IMR-90 (cell line): ENCODE data around the gene ATOSB. TPM values are rescaled to one million over a fixed set of nuclear protein-coding genes. Genes with fewer than 3 reads are reported as not detected.
"Not testable (repeated sequence)": the region's sequence is repeated elsewhere in the genome, so short reads cannot be mapped to it uniquely, and the experiment has no call there.

Experiments
- ATAC-seq: fragments of 200-7000 bp; cut with Tn5 transposase; 2 replicates; pipeline ENCODE4 v1.9.1; 2020; ENCODE audit warnings: low read depth, mild to moderate bottlenecking, moderate library complexity
- BruUV-seq: library from RNA; stranded (reverse); fragments of 400-500 nt; replicated peaks from 2 replicates; lab custom pipeline; 2021; lab: Mats Ljungman, UMichigan
- CTCF ChIA-PET: fragments of 300-600 bp; formaldehyde crosslinking; extraction: SDS; loops from one replicate; lab custom pipeline; 2021; ENCODE audit warnings: antibody characterized with exemption; lab: Yijun Ruan, JAX
- POLR2A ChIA-PET: fragments of 300-600 bp; sonication (Branson Sonifier 250); formaldehyde crosslinking; loops from one replicate; lab custom pipeline; 2022; ENCODE audit warnings: antibody characterized with exemption; ENCODE audit not compliant: unreplicated experiment; lab: Charles Lee
- DNase-seq: peaks from one replicate; pipeline ENCODE4 v3.0.0; 2013
- H2AFZ ChIP-seq: replicated peaks from 2 replicates; pipeline ENCODE3; 2013; ENCODE audit warnings: low read length, mild to moderate bottlenecking; ENCODE audit not compliant: poor library complexity
- H2AK5ac ChIP-seq: 2 replicates; pipeline ENCODE4 v1.6.1; 2013; ENCODE audit warnings: low read depth, low read length, inconsistent platforms
- H2AK9ac ChIP-seq: replicated peaks from 2 replicates; pipeline ENCODE3; 2013; ENCODE audit warnings: mild to moderate bottlenecking, low read depth, low read length, moderate library complexity; ENCODE audit not compliant: poor library complexity
- H2BK120ac ChIP-seq: 2 replicates; pipeline ENCODE4 v1.6.1; 2013; ENCODE audit warnings: low read depth, low read length, inconsistent platforms
- H2BK15ac ChIP-seq: 3 replicates; pipeline ENCODE4 v1.6.1; 2013; ENCODE audit warnings: low read depth, low read length, inconsistent platforms
- H2BK20ac ChIP-seq: 2 replicates; pipeline ENCODE4 v1.6.1; 2013; ENCODE audit warnings: low read depth, mild to moderate bottlenecking, inconsistent platforms, low read length, moderate library complexity
- H2BK5ac ChIP-seq: 2 replicates; pipeline ENCODE4 v1.6.1; 2013; ENCODE audit warnings: mild to moderate bottlenecking, low read depth, low read length, inconsistent platforms; ENCODE audit not compliant: poor library complexity, severe bottlenecking
- H3K14ac ChIP-seq: replicated peaks from 2 replicates; pipeline ENCODE4 v1.6.1; 2013; ENCODE audit warnings: low read depth, low read length, inconsistent platforms
- H3K18ac ChIP-seq: 2 replicates; pipeline ENCODE4 v1.6.1; 2013; ENCODE audit warnings: low read depth, low read length, control low read depth
- H3K23ac ChIP-seq: 2 replicates; pipeline ENCODE4 v1.6.1; 2013; ENCODE audit warnings: low read depth, low read length, inconsistent platforms
- H3K27ac ChIP-seq: 2 replicates; pipeline ENCODE4 v1.5.1; 2013; ENCODE audit warnings: mild to moderate bottlenecking, control low read depth, low read length; ENCODE audit not compliant: insufficient read depth
- H3K27me3 ChIP-seq: 2 replicates; pipeline ENCODE4 v1.6.1; 2013; ENCODE audit warnings: low read length; ENCODE audit not compliant: control insufficient read depth, insufficient read depth
- H3K36me3 ChIP-seq: 2 replicates; pipeline ENCODE4 v1.6.1; 2013; ENCODE audit warnings: low read length, mixed read lengths; ENCODE audit not compliant: control insufficient read depth, insufficient read depth
- H3K4ac ChIP-seq: 2 replicates; pipeline ENCODE4 v1.6.1; 2013; ENCODE audit warnings: low read depth, low read length, inconsistent platforms
- H3K4me1 ChIP-seq: 2 replicates; pipeline ENCODE4 v1.6.1; 2013; ENCODE audit warnings: low read length, mixed read lengths; ENCODE audit not compliant: control insufficient read depth, insufficient read depth
- H3K4me2 ChIP-seq: 2 replicates; pipeline ENCODE4 v1.6.1; 2013; ENCODE audit warnings: low read depth, mild to moderate bottlenecking, control low read depth, low read length, moderate library complexity
- H3K4me3 ChIP-seq: 2 replicates; pipeline ENCODE4 v1.5.1; 2013; ENCODE audit warnings: low read depth, mild to moderate bottlenecking, control low read depth, low read length, moderate library complexity; ENCODE audit not compliant: insufficient read depth
- H3K56ac ChIP-seq: 2 replicates; pipeline ENCODE4 v1.6.1; 2013; ENCODE audit warnings: low read length, inconsistent platforms; ENCODE audit not compliant: insufficient read depth; ENCODE audit errors: extremely low read depth
- H3K79me1 ChIP-seq, 2 experiments: 2 replicates each; pipeline ENCODE4 v1.6.1; 2013; ENCODE audit warnings: low read length in 2 of 2, inconsistent platforms in 1 of 2, low read depth in 1 of 2
- H3K9ac ChIP-seq: 2 replicates; pipeline ENCODE4 v1.6.1; 2013; ENCODE audit warnings: low read depth, low read length, control low read depth
- H3K9me1 ChIP-seq: 2 replicates; pipeline ENCODE4 v1.6.1; 2013; ENCODE audit warnings: low read length, inconsistent platforms; ENCODE audit not compliant: insufficient read depth
- H3K9me3 ChIP-seq: 2 replicates; pipeline ENCODE4 v1.6.1; 2013; ENCODE audit warnings: low read length; ENCODE audit not compliant: control insufficient read depth, insufficient read depth
- H4K20me1 ChIP-seq: 2 replicates; pipeline ENCODE4 v1.6.1; 2013; ENCODE audit warnings: low read length, inconsistent platforms; ENCODE audit not compliant: insufficient read depth
- H4K5ac ChIP-seq: 2 replicates; pipeline ENCODE4 v1.6.1; 2013; ENCODE audit warnings: mild to moderate bottlenecking, low read depth, low read length, control low read depth
- H4K8ac ChIP-seq, 2 experiments: 2 replicates each; pipeline ENCODE4 v1.6.1; 2013; ENCODE audit warnings: low read depth in 2 of 2, low read length in 2 of 2, control low read depth in 1 of 2, inconsistent platforms in 1 of 2
- H4K91ac ChIP-seq: 2 replicates; pipeline ENCODE4 v1.6.1; 2013; ENCODE audit warnings: low read depth, low read length, inconsistent platforms; ENCODE audit not compliant: insufficient read depth
- MAFK ChIP-seq: IDR thresholded peaks from 2 replicates; pipeline ENCODE4 v1.6.1; 2012; ENCODE audit warnings: low read depth, low read length, improper control_type of control experiment
- WGBS, 2 experiments: methylation state at CpG; one replicate each; pipeline versions ENCODE4 v1.1.5 to v1.1.7; 2013; ENCODE audit warnings: missing lambda C conversion rate in 2 of 2; ENCODE audit not compliant: insufficient read length in 1 of 2; ENCODE audit errors: extremely low coverage in 2 of 2; 5-methylcytosine and 5-hydroxymethylcytosine counted together
- dilution Hi-C: fragments of 300-500 bp; cut with HindIII; formaldehyde crosslinking; loops from one replicate; pipeline ENCODE4 v1.14.3; 2018; ENCODE audit warnings: low sequenced_read_pairs; ENCODE audit not compliant: unreplicated experiment
- in situ Hi-C: fragments of 300-500 bp; cut with MboI; formaldehyde crosslinking; loops from 3 replicates; pipeline ENCODE4 v1.14.3; 2019; ENCODE audit warnings: low sequenced_read_pairs, inconsistent platforms, mixed read lengths
- intact Hi-C: fragments of 100-400 bp; cut with micrococcal nuclease; formaldehyde crosslinking; loops from 2 replicates; pipeline ENCODE4 v1.10.0; 2022
- polyA plus RNA-seq, 3 experiments: library from polyadenylated mRNA; depleted of rRNA; stranded (reverse); fragments of >200 nt; gene quantifications; 2 replicates each; pipeline ENCODE4 v1.2.3, GENCODE V29; 2012; ENCODE audit warnings: low replicate concordance in 1 of 3
- total RNA-seq: library from RNA; depleted of rRNA; stranded (reverse); fragments of >200 nt; gene quantifications from 2 replicates; pipeline ENCODE4 v1.2.3, GENCODE V29; 2012

Gene ATOSB
- total and polyA plus RNA-seq, 2 of the 4 experiments (the other 2 are of a cell fraction): 12.0 to 40.2 TPM

DNA sequence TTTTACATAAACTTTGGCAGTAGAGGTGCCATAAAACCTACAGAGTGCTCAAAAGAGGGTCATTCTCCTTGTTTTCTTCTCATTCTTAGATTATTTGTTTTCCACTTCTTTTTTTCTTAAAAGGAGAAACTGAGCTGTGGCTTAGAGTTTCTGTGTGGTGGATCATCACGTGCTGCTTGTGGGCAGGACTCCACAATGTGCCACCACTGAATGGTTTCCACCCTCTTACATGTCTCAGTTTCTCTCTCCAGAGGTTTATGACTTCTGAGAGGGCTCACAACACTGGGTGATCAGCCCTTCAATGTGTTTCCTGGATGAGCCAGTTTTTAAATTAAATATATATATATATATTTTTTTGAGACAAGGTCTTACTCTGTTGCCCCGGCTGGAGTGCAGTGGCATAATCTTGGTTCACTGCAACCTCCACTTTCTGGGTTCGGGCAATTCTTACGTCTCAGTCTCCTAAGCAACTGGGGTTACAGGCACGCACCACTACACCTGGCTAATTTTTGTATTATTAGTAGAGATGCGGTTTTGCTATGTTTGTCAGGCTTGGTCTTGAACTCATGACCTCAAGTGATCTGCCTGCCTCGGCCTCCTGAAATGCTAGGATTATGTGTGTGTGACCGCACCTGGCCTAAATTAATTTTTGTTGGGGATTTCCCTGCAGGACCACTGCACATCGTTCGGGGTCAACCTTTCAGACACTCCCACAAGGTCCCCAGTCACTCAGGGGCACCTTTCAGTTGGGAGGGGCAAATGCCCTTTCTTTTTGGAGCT is 43.0 kb upstream of the ATOSB start (continued):
- no peak for TF ChIP-seq MAFK

DNA sequence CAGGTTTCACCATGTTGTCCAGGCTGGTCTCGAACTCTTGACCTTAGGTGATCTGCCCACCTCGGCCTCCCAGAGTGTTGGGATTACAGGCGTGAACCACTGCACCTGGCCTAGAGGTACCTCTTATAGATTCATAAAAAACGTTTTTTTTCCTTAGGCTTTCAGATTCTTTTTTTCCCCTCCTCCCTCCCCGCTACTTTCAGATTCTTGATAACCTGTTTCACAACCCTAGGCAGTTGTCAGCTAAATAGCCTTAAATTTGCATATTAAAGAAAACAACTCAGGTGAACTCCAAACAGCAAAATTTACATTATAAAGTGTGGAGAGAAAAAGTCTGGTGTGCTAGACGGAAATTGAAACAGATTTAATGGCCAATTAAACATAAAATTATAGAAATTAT is 42.2 kb upstream of the ATOSB start:
- H2BK120ac ChIP-seq, ATAC-seq, H3K27me3 ChIP-seq, H2AK9ac ChIP-seq, H4K5ac ChIP-seq, H3K23ac ChIP-seq, H3K4me1 ChIP-seq, H3K18ac ChIP-seq, in situ Hi-C loops, H3K9ac ChIP-seq, H2AK5ac ChIP-seq, H3K4me3 ChIP-seq, H4K20me1 ChIP-seq, H3K14ac ChIP-seq, H2AFZ ChIP-seq, H3K79me1 ChIP-seq, dilution Hi-C loops, H4K8ac ChIP-seq, H2BK5ac ChIP-seq, H3K9me3 ChIP-seq, H2BK20ac ChIP-seq, BruUV-seq, H3K9me1 ChIP-seq, H4K91ac ChIP-seq, H3K27ac ChIP-seq, H3K4me2 ChIP-seq, H2BK15ac ChIP-seq, H3K4ac ChIP-seq, POLR2A ChIA-PET, H3K56ac ChIP-seq, DNase-seq, H3K36me3 ChIP-seq, intact Hi-C loops: not testable (repeated sequence)
- WGBS, 2 experiments: no CpG with 5 or more reads among the region's 6 CpGs
- CTCF ChIA-PET: interaction anchor here (1.1 kb wide), 1 partner anchor 9 kb away, joined by 3 read pairs; no protein-coding TSS in a partner anchor
